ENCODE data around the gene PARVG. TPM values are rescaled to one million over a fixed set of nuclear protein-coding genes. Genes with fewer than 3 reads are reported as not detected.

PARVG gene
- total and polyA plus RNA-seq, 10 of the 15 experiments (the other 5 are each of a cell fraction or from before 2014, with no cell fraction given) = 6.3 to 123 (median 71.9) TPM

DNA sequence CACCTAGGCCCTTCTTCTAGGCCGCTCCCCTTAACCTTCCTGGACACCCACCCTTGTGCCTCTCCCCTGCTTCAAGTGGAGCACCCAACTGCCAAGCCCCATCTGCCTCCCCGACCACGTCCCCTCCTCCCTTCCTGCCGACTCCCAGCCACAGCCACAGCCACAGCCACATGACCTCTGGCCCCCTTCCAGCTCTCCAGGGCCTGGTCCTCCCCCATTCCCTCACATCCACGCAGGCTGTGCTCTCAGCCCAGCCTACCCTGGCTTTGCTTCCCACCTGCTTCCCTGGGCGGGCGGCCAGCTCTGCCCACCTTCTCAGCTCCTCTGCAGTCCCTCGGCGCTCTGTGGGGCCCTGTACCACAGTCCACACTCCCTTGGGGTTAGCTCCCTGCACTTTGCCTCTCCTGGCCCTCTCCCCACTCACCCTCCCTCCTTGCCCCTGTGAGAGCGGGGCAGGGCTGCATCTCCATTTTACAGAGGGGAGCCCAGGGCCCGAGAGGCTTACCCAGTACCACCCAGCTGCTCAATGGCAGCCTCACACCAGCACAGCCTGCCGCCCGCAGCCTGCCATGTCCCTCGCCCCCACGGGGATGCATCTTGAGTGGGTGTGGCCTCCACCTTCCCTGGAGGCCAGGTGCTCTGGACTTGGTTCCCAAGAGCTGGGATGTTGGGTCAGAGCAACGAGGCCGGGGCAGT, 20.3 kb downstream of the PARVG start (continued):
- TF ChIP-seq ZNF592 (IDR thresholded peaks at IDR 0.05) (no peak), NR2F1 (conservative IDR thresholded peaks at IDR 0.05) (no peak), ATF3 (IDR thresholded peaks at IDR 0.05; ENCODE audit: borderline replicate concordance, extremely low read depth, low read depth, low read length) (no peak), RBBP5 (conservative IDR thresholded peaks at IDR 0.05) (no peak)

DNA sequence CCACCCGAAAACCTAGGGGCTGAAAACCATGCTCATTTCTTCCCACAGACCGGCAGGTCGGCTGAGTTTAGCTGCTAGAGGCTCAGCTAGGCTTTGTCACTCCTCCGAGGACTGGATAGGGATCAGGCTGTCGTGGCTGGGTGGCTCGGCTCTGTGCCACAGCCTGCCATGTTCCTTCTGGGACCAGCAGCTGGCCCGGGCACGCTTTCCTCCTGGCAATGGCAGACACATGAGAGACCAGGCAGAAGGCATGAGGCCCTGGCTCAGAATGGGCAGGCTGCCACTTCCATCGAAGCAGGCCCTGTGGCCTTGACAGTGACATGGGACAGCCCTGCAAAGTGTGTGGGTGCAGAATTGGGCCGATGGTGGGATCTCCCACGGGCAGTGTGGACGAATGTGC, 20.9 kb downstream of the PARVG start:
- ChIA-PET CTCF (no interaction called here), POLR2A (no interaction called here), SMC1A (ENCODE audit: uncharacterized antibody, unreplicated experiment) (no interaction called here), RAD21 (ENCODE audit: unreplicated experiment) (no interaction called here)
- TF ChIP-seq SUPT20H (IDR thresholded peaks at IDR 0.05; ENCODE audit: borderline replicate concordance, control insufficient read depth, low read depth, low read length) (no peak), POU2F2 (IDR thresholded peaks at IDR 0.05; ENCODE audit: borderline replicate concordance, low read depth, low read length) (no peak), YY1 (IDR thresholded peaks at IDR 0.05; ENCODE audit: low read depth, low read length) (no peak), MAX (IDR thresholded peaks at IDR 0.05; ENCODE audit: low read depth, low read length) (no peak), TCF12 (IDR thresholded peaks at IDR 0.05; ENCODE audit: low read depth, low read length) (no peak), NFIC (IDR thresholded peaks at IDR 0.05; ENCODE audit: low read depth, low read length) (no peak), KAT2A (conservative IDR thresholded peaks at IDR 0.05; ENCODE audit: control insufficient read depth, low read depth, low read length) (no peak), SREBF2 (IDR thresholded peaks at IDR 0.05; ENCODE audit: low read length) (no peak), ZNF384 (IDR thresholded peaks at IDR 0.05; ENCODE audit: borderline replicate concordance, low read depth, low read length) (no peak), NBN (IDR thresholded peaks at IDR 0.05) (no peak), SUZ12 (IDR thresholded peaks at IDR 0.05; ENCODE audit: unreplicated experiment) (no peak), SMAD5 (IDR thresholded peaks at IDR 0.05; ENCODE audit: low read depth) (no peak), BMI1 (IDR thresholded peaks at IDR 0.05; ENCODE audit: borderline replicate concordance) (no peak), HDGF (IDR thresholded peaks at IDR 0.05) (no peak)
- 91% methylated on average over 12 of the region's 12 CpGs for WGBS (ENCODE audit: insufficient coverage, insufficient replicate concordance, low lambda C conversion rate, missing lambda C conversion rate)
- H2AFZ ChIP-seq (ENCODE audit: control insufficient read depth, low read depth, low read length) = no peak overlapping the region
- in situ Hi-C loops (cut with MboI) = no loop called here
- FAIRE-seq (no peak), DNase-seq (ENCODE audit: low read depth, low spot score) (no peak), ATAC-seq (no peak)
- H4K20me1 ChIP-seq (ENCODE audit: control insufficient read depth, insufficient read depth) = no peaks in the 10 kb centered on the region
- peaks cover 9% of the 10 kb centered on the region for H3K4me1 ChIP-seq (ENCODE audit: control insufficient read depth, insufficient read depth, low read length)
- no peaks in the 10 kb centered on the region for H3K27me3 ChIP-seq (replicated peaks in 1 of 2; ENCODE audit: control insufficient read depth in 2 of 2, insufficient read depth in 2 of 2, low read length in 1 of 2)
- BruUV-seq (replicated peaks) = no TSS peak
- intact Hi-C loops (cut with micrococcal nuclease; ENCODE audit: unreplicated experiment) = no loop called here
- no peaks in the 10 kb centered on the region for H3K79me2 ChIP-seq (ENCODE audit: control insufficient read depth, insufficient read depth, low read length)
- no peak overlapping the region for H3K4me3 ChIP-seq
- H3K9ac ChIP-seq (ENCODE audit: control insufficient read depth, insufficient read depth, low read length) = no peak overlapping the region
- no peak overlapping the region for H3K27ac ChIP-seq (ENCODE audit: control insufficient read depth, insufficient read depth)
- no peaks in the 10 kb centered on the region for H3K9me3 ChIP-seq (replicated peaks; ENCODE audit: control insufficient read depth, insufficient read depth, low read length)
- 0 out of 4 replicates have a peak, but pooled peaks cover 0 to 2% of the 10 kb centered on the region in 2 experiments for H3K36me3 ChIP-seq (ENCODE audit: control insufficient read depth in 2 of 2, insufficient read depth in 2 of 2, low read length in 1 of 2)
- no peak overlapping the region for H3K4me2 ChIP-seq (ENCODE audit: control insufficient read depth, insufficient read depth)

Measured in GM12878 (cell line).